ENCODE results near the gene BCKDK. TPM values are rescaled to one million over a fixed set of nuclear protein-coding genes. Genes with fewer than 3 reads are reported as not detected.

The BCKDK gene
- total and polyA plus RNA-seq, 2 of the 13 experiments (the other 11 are each of a cell fraction or from before 2014, with no cell fraction given) = 24.9 to 42.6 TPM

DNA sequence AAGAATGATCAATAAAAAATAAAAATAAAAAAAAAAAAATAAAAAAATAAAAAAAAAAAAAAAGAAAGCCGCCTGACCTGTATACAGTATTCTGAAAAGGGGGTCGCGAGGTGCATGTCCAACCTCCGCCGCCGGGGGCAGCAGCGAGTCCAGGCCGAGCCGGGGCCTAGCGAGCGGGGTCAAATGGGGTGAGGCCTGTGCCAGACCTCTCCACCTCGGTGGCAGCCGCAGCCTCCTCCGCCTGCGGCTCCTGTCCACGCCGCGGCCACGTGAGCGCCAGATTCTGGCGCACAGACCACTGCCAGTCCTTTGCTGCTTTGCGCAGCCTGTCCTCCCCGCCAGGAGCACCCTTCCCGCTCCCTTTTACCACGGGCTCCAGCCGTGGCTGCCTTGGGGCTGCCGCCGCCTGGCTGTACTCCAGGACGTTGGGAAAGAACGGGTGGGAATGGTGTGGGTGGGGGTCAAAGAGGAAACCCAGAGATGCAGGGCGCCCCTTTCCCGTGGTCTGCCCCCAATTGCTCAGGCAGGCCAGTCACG lies 2.4 kb upstream of the BCKDK start (continued):
- TF ChIP-seq THAP11 (CRISPR knock-in tag; IDR thresholded peaks at IDR 0.05) (peak; percentile 94), BRCA1 (CRISPR knock-in tag; IDR thresholded peaks at IDR 0.05) (peak; percentile 89; the same call in 1 of the 2 replicates), NFE2L1 (CRISPR knock-in tag; IDR thresholded peaks at IDR 0.05; ENCODE audit: borderline replicate concordance) (no peak), SUZ12 (IDR thresholded peaks at IDR 0.05; ENCODE audit: low read depth, low read length) (no peak), IRF2 (CRISPR knock-in tag; IDR thresholded peaks at IDR 0.05) (peak; percentile 92), ZNF761 (CRISPR knock-in tag; conservative IDR thresholded peaks at IDR 0.05) (peak; percentile 90), EHMT2 (IDR thresholded peaks at IDR 0.05; ENCODE audit: borderline replicate concordance, low read depth, low read length) (no peak), POLR2AphosphoS2 (IDR thresholded peaks at IDR 0.05; ENCODE audit: low read depth, low read length) (no peak), GPN1 (CRISPR knock-in tag; IDR thresholded peaks at IDR 0.05; ENCODE audit: borderline replicate concordance) (0 out of 2 replicates have a peak, but pooled peaks have one; percentile 68), SALL2 (CRISPR knock-in tag; IDR thresholded peaks at IDR 0.05) (peak; percentile 95), HMG20A (CRISPR knock-in tag; IDR thresholded peaks at IDR 0.05; ENCODE audit: borderline replicate concordance) (peak; percentile 92), ATF1 (CRISPR knock-in tag; IDR thresholded peaks at IDR 0.05) (no peak), SIX4 (CRISPR knock-in tag; IDR thresholded peaks at IDR 0.05) (peak; percentile 52; the same call in 1 of the 2 replicates), MAFF (IDR thresholded peaks at IDR 0.05; ENCODE audit: low read depth, low read length) (no peak), MED13 (CRISPR knock-in tag; IDR thresholded peaks at IDR 0.05) (peak; percentile 87; the same call in 1 of the 2 replicates), RBAK (CRISPR knock-in tag; IDR thresholded peaks at IDR 0.05) (peak; percentile 65; the same call in 1 of the 2 replicates), ZNF382 (CRISPR knock-in tag; IDR thresholded peaks at IDR 0.05; ENCODE audit: borderline replicate concordance) (no peak), ZNF773 (CRISPR knock-in tag; IDR thresholded peaks at IDR 0.05; ENCODE audit: borderline replicate concordance) (peak; percentile 94; the same call in 1 of the 2 replicates), KLF11 (CRISPR knock-in tag; IDR thresholded peaks at IDR 0.05) (0 out of 2 replicates have a peak, but pooled peaks have one; percentile 71)
- TF ChIP-seq, protein P1, sequence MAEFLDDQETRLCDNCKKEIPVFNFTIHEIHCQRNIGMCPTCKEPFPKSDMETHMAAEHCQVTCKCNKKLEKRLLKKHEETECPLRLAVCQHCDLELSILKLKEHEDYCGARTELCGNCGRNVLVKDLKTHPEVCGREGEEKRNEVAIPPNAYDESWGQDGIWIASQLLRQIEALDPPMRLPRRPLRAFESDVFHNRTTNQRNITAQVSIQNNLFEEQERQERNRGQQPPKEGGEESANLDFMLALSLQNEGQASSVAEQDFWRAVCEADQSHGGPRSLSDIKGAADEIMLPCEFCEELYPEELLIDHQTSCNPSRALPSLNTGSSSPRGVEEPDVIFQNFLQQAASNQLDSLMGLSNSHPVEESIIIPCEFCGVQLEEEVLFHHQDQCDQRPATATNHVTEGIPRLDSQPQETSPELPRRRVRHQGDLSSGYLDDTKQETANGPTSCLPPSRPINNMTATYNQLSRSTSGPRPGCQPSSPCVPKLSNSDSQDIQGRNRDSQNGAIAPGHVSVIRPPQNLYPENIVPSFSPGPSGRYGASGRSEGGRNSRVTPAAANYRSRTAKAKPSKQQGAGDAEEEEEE (CRISPR knock-in tag; IDR thresholded peaks at IDR 0.05; ENCODE audit: borderline replicate concordance) = 0 out of 2 replicates have a peak, but pooled peaks have one; percentile 89
- TF ChIP-seq, protein P2, sequence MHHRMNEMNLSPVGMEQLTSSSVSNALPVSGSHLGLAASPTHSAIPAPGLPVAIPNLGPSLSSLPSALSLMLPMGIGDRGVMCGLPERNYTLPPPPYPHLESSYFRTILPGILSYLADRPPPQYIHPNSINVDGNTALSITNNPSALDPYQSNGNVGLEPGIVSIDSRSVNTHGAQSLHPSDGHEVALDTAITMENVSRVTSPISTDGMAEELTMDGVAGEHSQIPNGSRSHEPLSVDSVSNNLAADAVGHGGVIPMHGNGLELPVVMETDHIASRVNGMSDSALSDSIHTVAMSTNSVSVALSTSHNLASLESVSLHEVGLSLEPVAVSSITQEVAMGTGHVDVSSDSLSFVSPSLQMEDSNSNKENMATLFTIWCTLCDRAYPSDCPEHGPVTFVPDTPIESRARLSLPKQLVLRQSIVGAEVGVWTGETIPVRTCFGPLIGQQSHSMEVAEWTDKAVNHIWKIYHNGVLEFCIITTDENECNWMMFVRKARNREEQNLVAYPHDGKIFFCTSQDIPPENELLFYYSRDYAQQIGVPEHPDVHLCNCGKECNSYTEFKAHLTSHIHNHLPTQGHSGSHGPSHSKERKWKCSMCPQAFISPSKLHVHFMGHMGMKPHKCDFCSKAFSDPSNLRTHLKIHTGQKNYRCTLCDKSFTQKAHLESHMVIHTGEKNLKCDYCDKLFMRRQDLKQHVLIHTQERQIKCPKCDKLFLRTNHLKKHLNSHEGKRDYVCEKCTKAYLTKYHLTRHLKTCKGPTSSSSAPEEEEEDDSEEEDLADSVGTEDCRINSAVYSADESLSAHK (CRISPR knock-in tag; IDR thresholded peaks at IDR 0.05; ENCODE audit: borderline replicate concordance) = 0 out of 2 replicates have a peak, but pooled peaks have one; percentile 78
- TF ChIP-seq, protein P3, sequence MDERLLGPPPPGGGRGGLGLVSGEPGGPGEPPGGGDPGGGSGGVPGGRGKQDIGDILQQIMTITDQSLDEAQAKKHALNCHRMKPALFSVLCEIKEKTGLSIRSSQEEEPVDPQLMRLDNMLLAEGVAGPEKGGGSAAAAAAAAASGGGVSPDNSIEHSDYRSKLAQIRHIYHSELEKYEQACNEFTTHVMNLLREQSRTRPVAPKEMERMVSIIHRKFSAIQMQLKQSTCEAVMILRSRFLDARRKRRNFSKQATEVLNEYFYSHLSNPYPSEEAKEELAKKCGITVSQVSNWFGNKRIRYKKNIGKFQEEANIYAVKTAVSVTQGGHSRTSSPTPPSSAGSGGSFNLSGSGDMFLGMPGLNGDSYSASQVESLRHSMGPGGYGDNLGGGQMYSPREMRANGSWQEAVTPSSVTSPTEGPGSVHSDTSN (CRISPR knock-in tag; IDR thresholded peaks at IDR 0.05) = no peak
- TF ChIP-seq, protein P4, sequence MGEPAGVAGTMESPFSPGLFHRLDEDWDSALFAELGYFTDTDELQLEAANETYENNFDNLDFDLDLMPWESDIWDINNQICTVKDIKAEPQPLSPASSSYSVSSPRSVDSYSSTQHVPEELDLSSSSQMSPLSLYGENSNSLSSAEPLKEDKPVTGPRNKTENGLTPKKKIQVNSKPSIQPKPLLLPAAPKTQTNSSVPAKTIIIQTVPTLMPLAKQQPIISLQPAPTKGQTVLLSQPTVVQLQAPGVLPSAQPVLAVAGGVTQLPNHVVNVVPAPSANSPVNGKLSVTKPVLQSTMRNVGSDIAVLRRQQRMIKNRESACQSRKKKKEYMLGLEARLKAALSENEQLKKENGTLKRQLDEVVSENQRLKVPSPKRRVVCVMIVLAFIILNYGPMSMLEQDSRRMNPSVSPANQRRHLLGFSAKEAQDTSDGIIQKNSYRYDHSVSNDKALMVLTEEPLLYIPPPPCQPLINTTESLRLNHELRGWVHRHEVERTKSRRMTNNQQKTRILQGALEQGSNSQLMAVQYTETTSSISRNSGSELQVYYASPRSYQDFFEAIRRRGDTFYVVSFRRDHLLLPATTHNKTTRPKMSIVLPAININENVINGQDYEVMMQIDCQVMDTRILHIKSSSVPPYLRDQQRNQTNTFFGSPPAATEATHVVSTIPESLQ (CRISPR knock-in tag; conservative IDR thresholded peaks at IDR 0.05) = no peak
